PC-9 (cell line): ENCODE measurements around the gene FAM83C.

Experiments used
- EZH2 ChIP-seq: fragments of 200-600 bp; sonication (generic); IDR thresholded peaks from 2 replicates; pipeline ENCODE4 v1.8.0; 2017; ENCODE audit warnings: antibody characterized with exemption, low read depth
- TF ChIP-seq, protein P1 (sequence below): fragments of 200-600 bp; sonication (generic); conservative IDR thresholded peaks from 2 replicates; pipeline ENCODE4 v1.6.1; 2017; ENCODE audit warnings: mixed run types, antibody characterized with exemption, mild to moderate bottlenecking, moderate library complexity

DNA sequence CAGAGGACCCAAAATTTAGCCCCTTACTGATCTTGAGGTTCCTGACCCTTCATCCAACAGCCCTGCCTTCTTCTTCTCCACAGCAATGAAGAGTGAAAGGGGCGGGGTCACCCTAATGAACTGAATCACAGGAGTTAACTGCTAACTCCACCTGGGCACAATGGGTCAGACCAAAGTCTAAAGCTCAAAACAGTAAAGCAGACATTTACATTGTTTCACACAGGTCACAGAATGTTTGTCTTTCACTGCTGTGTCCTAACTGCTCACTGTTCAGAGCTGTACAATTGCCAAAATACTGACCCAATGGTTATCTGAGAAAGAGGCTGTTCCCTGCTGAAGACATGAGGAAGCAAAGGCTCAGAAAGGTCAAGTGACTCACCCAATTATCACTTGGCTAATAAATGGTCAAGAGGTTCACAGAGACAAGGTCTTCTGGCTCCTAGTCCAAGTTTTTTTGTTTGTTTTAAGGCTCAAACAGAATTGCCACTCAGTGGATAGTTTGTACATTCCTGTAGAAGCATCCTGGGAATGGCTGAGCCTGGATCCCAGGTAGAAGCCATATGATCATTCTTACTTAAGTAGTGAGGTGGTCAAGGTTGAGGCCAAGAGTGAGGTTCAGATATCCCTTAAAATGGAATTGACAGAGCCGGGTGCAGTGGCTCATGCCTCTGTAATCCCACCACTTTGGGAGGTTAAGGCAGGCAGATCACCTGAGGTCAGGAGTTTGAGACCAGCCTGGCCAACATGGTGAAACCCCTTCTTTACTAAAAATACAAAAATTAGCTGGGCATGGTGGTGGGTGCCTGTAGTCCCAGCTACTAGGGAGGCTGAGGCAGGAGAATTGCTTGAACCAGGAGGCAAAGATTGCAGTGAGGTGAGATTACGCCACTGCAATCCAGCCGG is 35.1 kb upstream of the FAM83C start:
- TF ChIP-seq, protein P1, sequence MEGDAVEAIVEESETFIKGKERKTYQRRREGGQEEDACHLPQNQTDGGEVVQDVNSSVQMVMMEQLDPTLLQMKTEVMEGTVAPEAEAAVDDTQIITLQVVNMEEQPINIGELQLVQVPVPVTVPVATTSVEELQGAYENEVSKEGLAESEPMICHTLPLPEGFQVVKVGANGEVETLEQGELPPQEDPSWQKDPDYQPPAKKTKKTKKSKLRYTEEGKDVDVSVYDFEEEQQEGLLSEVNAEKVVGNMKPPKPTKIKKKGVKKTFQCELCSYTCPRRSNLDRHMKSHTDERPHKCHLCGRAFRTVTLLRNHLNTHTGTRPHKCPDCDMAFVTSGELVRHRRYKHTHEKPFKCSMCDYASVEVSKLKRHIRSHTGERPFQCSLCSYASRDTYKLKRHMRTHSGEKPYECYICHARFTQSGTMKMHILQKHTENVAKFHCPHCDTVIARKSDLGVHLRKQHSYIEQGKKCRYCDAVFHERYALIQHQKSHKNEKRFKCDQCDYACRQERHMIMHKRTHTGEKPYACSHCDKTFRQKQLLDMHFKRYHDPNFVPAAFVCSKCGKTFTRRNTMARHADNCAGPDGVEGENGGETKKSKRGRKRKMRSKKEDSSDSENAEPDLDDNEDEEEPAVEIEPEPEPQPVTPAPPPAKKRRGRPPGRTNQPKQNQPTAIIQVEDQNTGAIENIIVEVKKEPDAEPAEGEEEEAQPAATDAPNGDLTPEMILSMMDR = no peak
- TF ChIP-seq EZH2 = no peak
